H9 (cell line): ENCODE results near the gene BBS2. TPM values are rescaled to one million over a fixed set of nuclear protein-coding genes. Genes with fewer than 3 reads are reported as not detected.

Experiments
- DNase-seq: peaks from one replicate; pipeline ENCODE4 v3.0.0-alpha.2; 2017
- H2AFZ ChIP-seq: one replicate; pipeline ENCODE4 v1.6.1; 2013; ENCODE audit warnings: mild to moderate bottlenecking, low read length, control low read depth, moderate library complexity
- H2AK5ac ChIP-seq: 2 replicates; pipeline ENCODE4 v1.6.1; 2013; ENCODE audit warnings: low read length, control low read depth, mixed read lengths; ENCODE audit not compliant: insufficient read length
- H2BK120ac ChIP-seq: one replicate; pipeline ENCODE4 v1.6.1; 2013; ENCODE audit warnings: low read depth, mild to moderate bottlenecking, low read length, control low read depth, inconsistent platforms; ENCODE audit not compliant: poor library complexity, severe bottlenecking
- H2BK12ac ChIP-seq: 2 replicates; pipeline ENCODE4 v1.6.1; 2013; ENCODE audit warnings: low read length, control low read depth, mixed read lengths, low read depth; ENCODE audit not compliant: insufficient read length
- H2BK15ac ChIP-seq: 2 replicates; pipeline ENCODE4 v1.6.1; 2013; ENCODE audit warnings: low read depth, low read length, control low read depth
- H2BK20ac ChIP-seq: one replicate; pipeline ENCODE4 v1.6.1; 2013; ENCODE audit warnings: low read depth, mild to moderate bottlenecking, low read length, control low read depth, inconsistent platforms; ENCODE audit not compliant: poor library complexity, severe bottlenecking
- H2BK5ac ChIP-seq: 2 replicates; pipeline ENCODE4 v1.6.1; 2013; ENCODE audit warnings: low read length, control low read depth, mixed read lengths; ENCODE audit not compliant: insufficient read length
- H3K14ac ChIP-seq: 2 replicates; pipeline ENCODE4 v1.6.1; 2013; ENCODE audit warnings: low read length, control low read depth; ENCODE audit not compliant: insufficient read depth
- H3K18ac ChIP-seq: 2 replicates; pipeline ENCODE4 v1.6.1; 2013; ENCODE audit warnings: low read depth, mild to moderate bottlenecking, mixed read lengths, low read length, control low read depth; ENCODE audit not compliant: insufficient read length
- H3K23ac ChIP-seq: 2 replicates; pipeline ENCODE4 v1.6.1; 2013; ENCODE audit warnings: low read length, control low read depth, mixed read lengths, low read depth; ENCODE audit not compliant: insufficient read length
- H3K23me2 ChIP-seq: 2 replicates; pipeline ENCODE4 v1.6.1; 2013; ENCODE audit warnings: low read depth, mild to moderate bottlenecking, mixed read lengths, low read length, control low read depth; ENCODE audit not compliant: insufficient read length, poor library complexity, severe bottlenecking
- H3K27ac ChIP-seq: 2 replicates; pipeline ENCODE4 v1.5.1; 2013; ENCODE audit warnings: low read length, control low read depth, mixed read lengths, low read depth; ENCODE audit not compliant: insufficient read length
- H3K27me3 ChIP-seq: 2 replicates; pipeline ENCODE4 v1.6.1; 2013; ENCODE audit warnings: low read length, control low read depth, inconsistent platforms; ENCODE audit not compliant: insufficient read depth
- H3K4ac ChIP-seq: 2 replicates; pipeline ENCODE4 v1.6.1; 2013; ENCODE audit warnings: low read depth, mild to moderate bottlenecking, control low read depth, inconsistent platforms, low read length, moderate library complexity
- H3K4me1 ChIP-seq: 2 replicates; pipeline ENCODE4 v1.6.1; 2013; ENCODE audit warnings: low read length, control low read depth, inconsistent platforms; ENCODE audit not compliant: insufficient read depth
- H3K4me2 ChIP-seq: 2 replicates; pipeline ENCODE4 v1.6.1; 2013; ENCODE audit warnings: low read length, control low read depth, mixed read lengths; ENCODE audit not compliant: insufficient read length, insufficient read depth
- H3K56ac ChIP-seq: 2 replicates; pipeline ENCODE4 v1.6.1; 2013; ENCODE audit warnings: low read depth, mild to moderate bottlenecking, mixed read lengths, low read length, control low read depth; ENCODE audit not compliant: insufficient read length
- H3K79me1 ChIP-seq: 2 replicates; pipeline ENCODE4 v1.6.1; 2013; ENCODE audit warnings: low read depth, mild to moderate bottlenecking, moderate library complexity, low read length, control low read depth, inconsistent platforms; ENCODE audit not compliant: insufficient read depth, poor library complexity, severe bottlenecking
- H3K79me2 ChIP-seq: 2 replicates; pipeline ENCODE4 v1.6.1; 2013; ENCODE audit warnings: low read length, control low read depth, inconsistent platforms; ENCODE audit not compliant: insufficient read depth
- H3K9ac ChIP-seq: 2 replicates; pipeline ENCODE4 v1.6.1; 2013; ENCODE audit warnings: low read length, control low read depth, mixed read lengths; ENCODE audit not compliant: insufficient read length; ENCODE audit errors: extremely low read depth
- H3K9me3 ChIP-seq: one replicate; pipeline ENCODE4 v1.6.1; 2013; ENCODE audit warnings: low read depth, low read length, inconsistent platforms; ENCODE audit not compliant: control insufficient read depth
- H3T11ph ChIP-seq: one replicate; pipeline ENCODE4 v1.6.1; 2013; ENCODE audit warnings: mild to moderate bottlenecking, low read length, control low read depth, inconsistent platforms
- H4K20me1 ChIP-seq: one replicate; pipeline ENCODE4 v1.6.1; 2013; ENCODE audit not compliant: control insufficient read depth, insufficient read length, insufficient read depth
- H4K5ac ChIP-seq: 2 replicates; pipeline ENCODE4 v1.6.1; 2013; ENCODE audit warnings: low read depth, mild to moderate bottlenecking, mixed read lengths, low read length, control low read depth; ENCODE audit not compliant: insufficient read length
- H4K8ac ChIP-seq: replicated peaks from 2 replicates; pipeline ENCODE4 v1.6.1; 2013; ENCODE audit warnings: low read length, control low read depth, mixed read lengths, low read depth; ENCODE audit not compliant: insufficient read length
- H4K91ac ChIP-seq: 2 replicates; pipeline ENCODE4 v1.6.1; 2013; ENCODE audit warnings: low read depth, mild to moderate bottlenecking, moderate library complexity, mixed read lengths, low read length, control low read depth; ENCODE audit not compliant: insufficient read length
- H3K27ac Mint-ChIP-seq, 3 experiments: 2 replicates in 2 of 3; 3 replicates in 1 of 3; pipeline ENCODE4 v1.8.0; 2020 to 2021; ENCODE audit warnings: mixed read lengths in 3 of 3, mild to moderate bottlenecking in 1 of 3, moderate library complexity in 1 of 3
- H3K27me3 Mint-ChIP-seq: 2 replicates; pipeline ENCODE4 v1.8.0; 2021; ENCODE audit warnings: low read depth, mild to moderate bottlenecking, moderate library complexity, mixed read lengths
- H3K36me3 Mint-ChIP-seq, 3 experiments: 2 replicates in 2 of 3; 3 replicates in 1 of 3; pipeline ENCODE4 v1.8.0; 2020 to 2021; ENCODE audit warnings: low read depth in 3 of 3, mixed read lengths in 3 of 3; ENCODE audit not compliant: insufficient read depth in 1 of 3
- H3K4me1 Mint-ChIP-seq, 2 experiments: 2 replicates each; pipeline ENCODE4 v1.8.0; 2020; ENCODE audit warnings: mixed read lengths in 2 of 2
- H3K4me3 Mint-ChIP-seq, 2 experiments: 2 replicates in 1 of 2; 3 replicates in 1 of 2; pipeline ENCODE4 v1.8.0; 2020 to 2021; ENCODE audit warnings: mild to moderate bottlenecking in 2 of 2, mixed read lengths in 2 of 2, moderate library complexity in 1 of 2
- H3K9me3 Mint-ChIP-seq, 2 experiments: 2 replicates in 1 of 2; 3 replicates in 1 of 2; pipeline ENCODE4 v1.8.0; 2020; ENCODE audit warnings: mild to moderate bottlenecking in 2 of 2, mixed read lengths in 2 of 2, moderate library complexity in 1 of 2
- WGBS: extraction: QIAGEN DNeasy Blood & Tissue Kit; methylation state at CpG from one replicate; pipeline ENCODE4 v1.1.7; 2013; ENCODE audit warnings: missing lambda C conversion rate, low lambda C conversion rate, mixed read lengths; ENCODE audit not compliant: insufficient read length; ENCODE audit errors: extremely low coverage; 5-methylcytosine and 5-hydroxymethylcytosine counted together
- total RNA-seq: library from RNA; stranded (reverse); gene quantifications from 2 replicates; pipeline ENCODE4 v1.2.1, GENCODE V29; 2021
- TF ChIP-seq, protein P1 (sequence below): fragments of 200-600 bp; sonication (generic); conservative IDR thresholded peaks from 3 replicates; pipeline ENCODE4 v1.8.0; 2021; ENCODE audit warnings: antibody characterized with exemption, mild to moderate bottlenecking

BBS2 gene
- total RNA-seq, 1 experiment from 2014 or later, result 13.1 TPM

DNA sequence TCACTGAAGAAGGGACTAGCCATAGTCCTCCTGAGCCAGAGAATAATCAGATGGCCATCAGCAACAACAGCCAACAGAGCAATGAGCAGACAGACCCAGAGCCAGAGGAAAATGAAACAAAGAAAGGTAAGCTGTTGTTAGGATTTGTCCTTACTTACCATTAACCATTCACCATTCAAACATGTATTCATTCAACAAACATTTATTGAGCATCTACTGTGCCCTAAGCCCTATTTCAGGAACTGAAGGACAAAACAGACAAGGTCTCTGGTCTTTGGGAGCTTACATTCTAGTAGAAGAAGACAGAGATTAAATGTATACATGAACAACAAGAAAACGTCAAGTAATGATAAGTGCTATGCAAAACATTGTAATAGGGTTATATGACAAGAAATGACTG lies 49.2 kb downstream of the BBS2 start:
- H3K18ac ChIP-seq, result no peak overlapping the region
- H2AK5ac ChIP-seq, result no peak overlapping the region
- no peak overlapping the region for H3T11ph ChIP-seq
- no peak overlapping the region for H4K5ac ChIP-seq
- no peaks in the 10 kb centered on the region for H4K20me1 ChIP-seq
- H3K79me1 ChIP-seq, result no peaks in the 10 kb centered on the region
- H3K9ac ChIP-seq, result no peak overlapping the region
- no peak overlapping the region for H2BK15ac ChIP-seq
- H3K27me3 Mint-ChIP-seq, result no peaks in the 10 kb centered on the region
- no peak overlapping the region for H3K23ac ChIP-seq
- no peak overlapping the region for H3K56ac ChIP-seq
- H3K23me2 ChIP-seq, result no peaks in the 10 kb centered on the region
- no peaks in the 10 kb centered on the region for H3K9me3 ChIP-seq
- H3K4me2 ChIP-seq, result no peak overlapping the region
- no peak overlapping the region for H2BK12ac ChIP-seq
- no CpG with 5 or more reads among the region's 1 CpG for WGBS
- no peak overlapping the region for H4K8ac ChIP-seq
- no peaks in the 10 kb centered on the region for H3K79me2 ChIP-seq
- no peaks in the 10 kb centered on the region for H3K4me1 ChIP-seq
- H3K27ac Mint-ChIP-seq, result no peak overlapping the region
- TF ChIP-seq, protein P1, sequence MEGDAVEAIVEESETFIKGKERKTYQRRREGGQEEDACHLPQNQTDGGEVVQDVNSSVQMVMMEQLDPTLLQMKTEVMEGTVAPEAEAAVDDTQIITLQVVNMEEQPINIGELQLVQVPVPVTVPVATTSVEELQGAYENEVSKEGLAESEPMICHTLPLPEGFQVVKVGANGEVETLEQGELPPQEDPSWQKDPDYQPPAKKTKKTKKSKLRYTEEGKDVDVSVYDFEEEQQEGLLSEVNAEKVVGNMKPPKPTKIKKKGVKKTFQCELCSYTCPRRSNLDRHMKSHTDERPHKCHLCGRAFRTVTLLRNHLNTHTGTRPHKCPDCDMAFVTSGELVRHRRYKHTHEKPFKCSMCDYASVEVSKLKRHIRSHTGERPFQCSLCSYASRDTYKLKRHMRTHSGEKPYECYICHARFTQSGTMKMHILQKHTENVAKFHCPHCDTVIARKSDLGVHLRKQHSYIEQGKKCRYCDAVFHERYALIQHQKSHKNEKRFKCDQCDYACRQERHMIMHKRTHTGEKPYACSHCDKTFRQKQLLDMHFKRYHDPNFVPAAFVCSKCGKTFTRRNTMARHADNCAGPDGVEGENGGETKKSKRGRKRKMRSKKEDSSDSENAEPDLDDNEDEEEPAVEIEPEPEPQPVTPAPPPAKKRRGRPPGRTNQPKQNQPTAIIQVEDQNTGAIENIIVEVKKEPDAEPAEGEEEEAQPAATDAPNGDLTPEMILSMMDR, result no peak
- peaks cover 40 to 97% (median 84%) of the 10 kb centered on the region in 3 experiments; a peak in 6 of 7 replicates for H3K36me3 Mint-ChIP-seq
- H2AFZ ChIP-seq, result no peak overlapping the region
- H2BK5ac ChIP-seq, result no peak overlapping the region
- H3K27me3 ChIP-seq, result no peaks in the 10 kb centered on the region
- no peak overlapping the region for H2BK20ac ChIP-seq
- H3K4ac ChIP-seq, result no peak overlapping the region
- no peak overlapping the region for H3K27ac ChIP-seq
- H3K4me1 Mint-ChIP-seq, result peaks cover 8 to 10% of the 10 kb centered on the region in 2 experiments
- no peak overlapping the region for H4K91ac ChIP-seq
- H3K9me3 Mint-ChIP-seq, result no peaks in the 10 kb centered on the region
- H2BK120ac ChIP-seq, result no peak overlapping the region
- DNase-seq, result no peak
- no peak overlapping the region for H3K4me3 Mint-ChIP-seq
- no peak overlapping the region for H3K14ac ChIP-seq
